ENCODE results near the gene MAPK1.

Gene MAPK1

GRCh38 chr22:21765909-21766529, 101.4 kb downstream of the MAPK1 start:
- Histone ChIP-seq H3K4me3 (ENCODE audit: low read length) (no peak overlapping the region), H3K9ac (ENCODE audit: low read depth, low read length) (no peak overlapping the region), H3K27me3 (ENCODE audit: control insufficient read depth, insufficient read depth, low read length) (no peaks in the 10 kb centered on the region), H3K9me3 (replicated peaks; ENCODE audit: low read length) (no peaks in the 10 kb centered on the region), H3K4me2 (ENCODE audit: low read length) (no peak overlapping the region), H3K4me1 (ENCODE audit: control insufficient read depth, insufficient read depth, low read length) (peaks cover 4% of the 10 kb centered on the region), H3K36me3 (ENCODE audit: insufficient read depth, low read length) (peaks cover 88% of the 10 kb centered on the region)

DNA sequence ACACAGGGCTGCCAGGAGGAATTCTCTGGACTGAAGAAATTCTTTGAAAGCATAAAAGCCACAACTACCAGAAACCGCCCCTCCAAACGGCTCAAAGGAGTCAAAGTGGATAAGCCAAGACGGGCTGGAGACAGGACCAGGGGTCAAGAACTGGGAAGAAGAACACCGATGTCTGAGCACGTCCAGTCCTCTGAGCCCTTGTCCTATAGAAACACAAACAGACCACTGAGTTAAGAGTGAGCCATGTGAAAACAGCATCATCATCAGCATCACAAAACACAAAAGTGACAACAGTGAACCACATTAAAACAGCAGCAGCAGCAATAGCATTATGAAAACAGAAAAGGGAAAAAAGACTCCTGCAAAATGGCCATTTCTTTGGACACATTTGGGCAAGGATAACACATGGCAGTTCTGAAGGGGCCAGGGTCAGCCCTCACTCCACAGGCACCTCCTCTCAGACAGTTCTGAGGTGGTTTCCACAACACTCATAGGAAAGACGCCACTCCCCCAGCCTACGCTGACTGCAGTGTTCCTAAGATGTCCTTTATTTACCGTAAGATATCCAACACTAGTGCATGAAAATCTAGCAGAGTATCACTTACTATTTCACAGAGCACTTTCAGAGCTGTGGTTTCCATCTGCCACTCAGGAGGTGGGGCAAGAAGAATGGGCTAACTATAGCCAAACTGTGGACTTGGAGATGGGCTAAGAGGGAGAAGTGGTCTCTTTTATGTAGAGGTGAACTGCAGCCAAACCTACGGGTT, 103.2 kb downstream of the MAPK1 start:
- Histone ChIP-seq H3K36me3 (ENCODE audit: insufficient read depth, low read length) (peaks cover 84% of the 10 kb centered on the region), H3K4me3 (ENCODE audit: low read length) (no peak overlapping the region), H3K4me1 (ENCODE audit: control insufficient read depth, insufficient read depth, low read length) (peaks cover 8% of the 10 kb centered on the region), H3K27me3 (ENCODE audit: control insufficient read depth, insufficient read depth, low read length) (no peaks in the 10 kb centered on the region), H3K9ac (ENCODE audit: low read depth, low read length) (no peak overlapping the region), H3K9me3 (replicated peaks; ENCODE audit: low read length) (no peaks in the 10 kb centered on the region), H3K4me2 (ENCODE audit: low read length) (no peak overlapping the region)

DNA sequence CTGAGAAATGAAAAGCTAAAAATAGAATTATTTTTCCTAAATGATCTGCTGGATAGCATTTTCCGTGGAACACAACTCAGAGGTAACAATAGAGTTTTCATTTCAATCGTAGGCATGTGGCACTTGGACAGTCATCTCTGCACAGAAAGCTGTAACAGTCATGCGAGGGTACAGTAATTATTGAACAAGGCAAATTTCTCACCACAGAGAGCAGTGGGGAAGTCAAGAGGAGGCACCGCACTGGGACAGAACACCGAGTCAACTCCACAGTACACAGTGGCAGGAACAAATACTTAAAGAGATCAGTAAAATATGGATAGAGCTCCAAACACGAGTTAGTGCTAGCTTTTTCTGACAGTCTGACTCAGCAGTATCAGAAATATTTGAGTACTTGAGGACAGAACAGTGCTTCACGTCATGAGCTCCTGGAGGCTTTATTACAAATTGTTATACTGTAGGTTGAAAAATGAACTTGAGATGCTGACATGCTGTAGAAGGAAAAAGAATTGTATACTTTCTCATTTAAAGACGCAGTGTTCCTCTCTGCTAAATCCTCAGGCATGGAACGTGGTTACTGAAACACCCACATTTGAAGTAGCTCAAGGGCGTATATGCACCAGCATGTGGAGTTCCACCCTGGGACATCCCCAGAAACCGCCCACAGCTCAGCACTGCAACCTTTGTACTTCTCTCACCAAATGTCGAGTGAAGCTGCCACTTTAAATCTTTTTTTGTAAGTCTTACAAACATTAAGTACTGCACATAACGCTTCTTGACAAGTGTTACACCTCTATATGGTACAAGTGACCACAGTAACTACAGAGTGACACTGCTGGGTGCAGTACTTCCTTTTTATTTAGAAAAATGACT, 104.5 kb downstream of the MAPK1 start:
- Histone ChIP-seq H3K9me3 (replicated peaks; ENCODE audit: low read length) (no peaks in the 10 kb centered on the region), H3K9ac (ENCODE audit: low read depth, low read length) (no peak overlapping the region), H3K4me3 (ENCODE audit: low read length) (no peak overlapping the region), H3K27me3 (ENCODE audit: control insufficient read depth, insufficient read depth, low read length) (no peaks in the 10 kb centered on the region), H3K4me2 (ENCODE audit: low read length) (no peak overlapping the region), H3K4me1 (ENCODE audit: control insufficient read depth, insufficient read depth, low read length) (peaks cover 8% of the 10 kb centered on the region), H3K36me3 (ENCODE audit: insufficient read depth, low read length) (peaks cover 86% of the 10 kb centered on the region)

DNA sequence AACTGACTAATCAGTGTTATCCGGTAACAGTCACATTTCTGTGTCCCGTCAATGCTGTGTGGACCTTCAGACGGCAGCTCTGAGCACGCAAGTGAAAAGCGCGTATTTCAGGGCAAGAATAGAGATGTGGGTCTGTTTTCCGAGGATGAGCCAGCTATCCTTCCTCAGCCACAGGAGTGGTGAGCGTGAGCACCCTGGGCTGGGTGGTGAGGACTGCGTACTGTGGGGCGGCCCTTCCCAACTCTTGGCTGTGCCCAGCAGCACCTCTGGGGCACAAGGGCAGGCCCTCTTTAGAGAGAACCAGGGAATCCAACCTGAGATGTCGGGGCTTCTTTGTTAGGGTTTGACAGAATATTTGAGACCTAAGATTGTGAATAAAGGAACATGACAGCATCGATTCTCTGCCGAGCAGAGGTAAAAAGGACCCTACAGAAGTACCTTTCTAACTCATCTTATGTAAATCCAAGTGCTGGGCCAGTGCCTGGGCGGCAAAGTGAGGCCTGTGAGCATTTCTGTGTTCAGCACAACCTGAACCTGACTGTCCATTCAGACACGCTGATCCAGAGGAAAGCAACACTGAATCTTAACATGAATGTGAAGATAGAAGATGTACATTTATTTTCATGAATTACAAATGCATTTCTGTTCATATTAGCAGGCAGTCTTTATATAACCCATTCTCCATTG, 105.3 kb downstream of the MAPK1 start:
- H3K4me3 ChIP-seq (ENCODE audit: low read length), result no peak overlapping the region
- H3K9me3 ChIP-seq (replicated peaks; ENCODE audit: low read length), result no peaks in the 10 kb centered on the region
- no peaks in the 10 kb centered on the region for H3K27me3 ChIP-seq (ENCODE audit: control insufficient read depth, insufficient read depth, low read length)
- no peak overlapping the region for H3K4me2 ChIP-seq (ENCODE audit: low read length)
- peaks cover 80% of the 10 kb centered on the region for H3K36me3 ChIP-seq (ENCODE audit: insufficient read depth, low read length)
- peaks cover 8% of the 10 kb centered on the region for H3K4me1 ChIP-seq (ENCODE audit: control insufficient read depth, insufficient read depth, low read length)
- no peak overlapping the region for H3K9ac ChIP-seq (ENCODE audit: low read depth, low read length)

DNA sequence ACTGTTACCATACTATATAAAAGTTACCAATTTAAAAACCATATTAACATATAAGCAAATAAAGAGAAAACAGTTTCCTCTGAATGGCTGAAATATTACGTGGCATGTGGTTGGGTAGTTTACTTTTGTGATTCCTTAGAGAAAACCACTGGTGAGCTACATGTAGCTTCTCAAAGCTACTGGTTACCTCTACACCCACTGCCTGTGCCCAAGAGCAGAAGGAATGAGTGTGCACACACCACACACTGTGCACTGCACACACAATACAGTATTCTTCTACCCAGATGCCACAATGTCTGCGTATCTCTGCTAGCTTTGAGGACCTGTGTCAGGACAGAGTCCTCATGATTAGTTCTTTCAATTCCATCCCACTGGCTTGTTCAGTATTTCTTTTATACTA, 106.4 kb downstream of the MAPK1 start:
- Histone ChIP-seq H3K4me1 (ENCODE audit: control insufficient read depth, insufficient read depth, low read length) (peaks cover 15% of the 10 kb centered on the region), H3K36me3 (ENCODE audit: insufficient read depth, low read length) (peaks cover 69% of the 10 kb centered on the region), H3K4me2 (ENCODE audit: low read length) (no peak overlapping the region)

GRCh38 chr22:21760640-21761039, 106.8 kb downstream of the MAPK1 start:
- Histone ChIP-seq H3K4me3 (ENCODE audit: low read length) (no peak overlapping the region), H3K9ac (ENCODE audit: low read depth, low read length) (no peak overlapping the region), H3K36me3 (ENCODE audit: insufficient read depth, low read length) (peaks cover 65% of the 10 kb centered on the region), H3K4me2 (ENCODE audit: low read length) (no peak overlapping the region), H3K4me1 (ENCODE audit: control insufficient read depth, insufficient read depth, low read length) (peaks cover 19% of the 10 kb centered on the region), H3K9me3 (replicated peaks; ENCODE audit: low read length) (no peaks in the 10 kb centered on the region), H3K27me3 (ENCODE audit: control insufficient read depth, insufficient read depth, low read length) (no peaks in the 10 kb centered on the region)

More for the DNA sequence above, 106.4 kb downstream of the MAPK1 start:
- no peaks in the 10 kb centered on the region for H3K9me3 ChIP-seq (replicated peaks; ENCODE audit: low read length)
- H3K9ac ChIP-seq (ENCODE audit: low read depth, low read length), result no peak overlapping the region
- no peak overlapping the region for H3K4me3 ChIP-seq (ENCODE audit: low read length)
- no peaks in the 10 kb centered on the region for H3K27me3 ChIP-seq (ENCODE audit: control insufficient read depth, insufficient read depth, low read length)

DNA sequence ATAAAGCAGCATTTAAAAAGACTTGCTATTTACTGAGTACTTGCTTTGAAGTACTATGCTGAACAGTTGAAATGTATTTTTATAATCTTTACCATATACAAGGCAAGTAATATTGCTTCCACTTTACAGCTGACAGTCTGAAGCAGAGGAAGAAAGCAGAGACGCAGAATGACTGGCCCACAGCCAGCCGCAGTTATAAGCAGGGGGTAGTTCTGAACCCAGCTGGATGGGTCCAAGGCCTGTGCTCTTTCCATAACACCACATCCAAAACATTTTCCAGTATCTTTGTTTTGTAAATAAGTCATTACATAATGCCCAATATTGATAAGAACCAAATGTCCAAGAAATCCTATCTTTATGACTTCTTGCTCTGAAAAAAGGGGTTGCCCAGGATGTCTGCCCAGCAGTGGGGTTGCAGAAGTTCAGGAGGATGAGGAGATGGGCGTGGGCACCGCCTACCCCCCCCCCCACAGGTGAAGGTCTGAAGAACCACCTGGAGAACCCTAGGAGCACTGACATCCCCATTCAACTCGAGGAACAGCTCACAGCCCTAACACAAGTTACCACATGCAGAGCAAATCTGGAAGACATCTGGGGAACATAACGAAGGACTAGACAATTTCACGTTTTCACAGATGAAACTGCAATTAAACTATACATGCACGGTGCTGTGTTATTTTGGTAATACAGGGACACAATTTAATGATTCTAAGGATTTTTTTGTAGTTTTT, 107.6 kb downstream of the MAPK1 start:
- Histone ChIP-seq H3K36me3 (ENCODE audit: insufficient read depth, low read length) (peaks cover 57% of the 10 kb centered on the region), H3K4me2 (ENCODE audit: low read length) (no peak overlapping the region), H3K9ac (ENCODE audit: low read depth, low read length) (no peak overlapping the region), H3K4me1 (ENCODE audit: control insufficient read depth, insufficient read depth, low read length) (peaks cover 27% of the 10 kb centered on the region), H3K4me3 (ENCODE audit: low read length) (no peak overlapping the region), H3K27me3 (ENCODE audit: control insufficient read depth, insufficient read depth, low read length) (no peaks in the 10 kb centered on the region), H3K9me3 (replicated peaks; ENCODE audit: low read length) (no peaks in the 10 kb centered on the region)

- H3K9me3 ChIP-seq (replicated peaks; ENCODE audit: low read length), result no peaks in the 10 kb centered on the region
- H3K9ac ChIP-seq (ENCODE audit: low read depth, low read length), result no peak overlapping the region
- no peak overlapping the region for H3K4me3 ChIP-seq (ENCODE audit: low read length)
- peaks cover 49% of the 10 kb centered on the region for H3K36me3 ChIP-seq (ENCODE audit: insufficient read depth, low read length)
- no peaks in the 10 kb centered on the region for H3K27me3 ChIP-seq (ENCODE audit: control insufficient read depth, insufficient read depth, low read length)
- H3K4me2 ChIP-seq (ENCODE audit: low read length), result no peak overlapping the region
- H3K4me1 ChIP-seq (ENCODE audit: control insufficient read depth, insufficient read depth, low read length), result peaks cover 34% of the 10 kb centered on the region
Observed at GRCh38 chr22:21759093-21759492, 108.4 kb downstream of the MAPK1 start.

DNA sequence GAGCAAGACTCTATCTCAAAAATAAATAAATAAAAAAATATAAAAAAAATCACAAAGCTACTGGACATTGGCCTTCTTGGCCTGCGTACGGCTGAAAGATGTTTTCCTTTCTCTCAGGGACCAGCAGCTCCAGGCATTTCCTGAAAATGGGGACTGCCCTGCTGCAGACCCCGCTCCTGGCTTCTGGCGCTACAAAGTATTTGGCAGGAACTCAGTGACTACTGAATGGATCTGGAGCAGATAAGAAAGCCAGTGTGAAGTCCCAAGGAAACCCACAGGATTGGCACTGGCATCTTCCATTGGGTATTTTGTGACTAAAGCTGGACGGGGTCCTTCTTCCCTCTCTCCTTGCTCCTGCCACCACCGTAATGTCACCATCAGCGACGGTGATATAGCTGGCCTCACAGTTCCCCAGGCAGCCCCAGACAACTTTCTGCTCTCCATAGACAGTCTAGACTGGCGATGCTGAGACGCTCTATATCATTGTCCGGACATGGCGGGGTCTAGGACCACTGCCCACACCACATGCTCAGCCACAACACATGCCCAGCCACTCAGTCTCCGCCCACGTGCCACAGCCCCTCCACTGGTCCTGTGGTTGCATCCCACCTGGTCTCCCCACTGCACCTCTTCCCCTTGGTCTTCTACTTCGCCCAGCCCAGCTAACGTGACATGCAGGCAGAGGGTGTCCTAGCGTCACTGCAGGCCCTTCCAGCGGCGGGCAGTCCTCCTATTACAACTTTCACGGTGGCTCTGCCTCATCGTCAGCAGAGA, 109.2 kb downstream of the MAPK1 start:
- Histone ChIP-seq H3K4me3 (ENCODE audit: low read length) (no peak overlapping the region), H3K9ac (ENCODE audit: low read depth, low read length) (no peak overlapping the region), H3K4me1 (ENCODE audit: control insufficient read depth, insufficient read depth, low read length) (peaks cover 34% of the 10 kb centered on the region), H3K27me3 (ENCODE audit: control insufficient read depth, insufficient read depth, low read length) (no peaks in the 10 kb centered on the region), H3K9me3 (replicated peaks; ENCODE audit: low read length) (no peaks in the 10 kb centered on the region), H3K36me3 (ENCODE audit: insufficient read depth, low read length) (peaks cover 41% of the 10 kb centered on the region), H3K4me2 (ENCODE audit: low read length) (no peak overlapping the region)

GRCh38 chr22:21755851-21756284, 111.6 kb downstream of the MAPK1 start:
- Histone ChIP-seq H3K27me3 (ENCODE audit: control insufficient read depth, insufficient read depth, low read length) (no peaks in the 10 kb centered on the region), H3K4me1 (ENCODE audit: control insufficient read depth, insufficient read depth, low read length) (peaks cover 29% of the 10 kb centered on the region)

More at GRCh38 chr22:21755851-21756284, 111.6 kb downstream of the MAPK1 start:
- no peaks in the 10 kb centered on the region for H3K9me3 ChIP-seq (replicated peaks; ENCODE audit: low read length)
- peak overlapping the region; percentile 9 for H3K4me3 ChIP-seq (ENCODE audit: low read length)
- H3K9ac ChIP-seq (ENCODE audit: low read depth, low read length), result peak overlapping the region; percentile 11
- peak overlapping the region; percentile 52 for H3K4me2 ChIP-seq (ENCODE audit: low read length)
- H3K36me3 ChIP-seq (ENCODE audit: insufficient read depth, low read length), result peaks cover 18% of the 10 kb centered on the region
